SKM-1 (cell line): Measurements from ENCODE around the gene GAPT.
A peak's percentile ranks its signal among the peaks of the same experiment; 100 is the strongest.

Experiments used
- DNase-seq: peaks from one replicate; lab custom pipeline; 2025; ENCODE audit not compliant: unreplicated experiment; lab: John Stamatoyannopoulos, UW

Gene GAPT

DNA sequence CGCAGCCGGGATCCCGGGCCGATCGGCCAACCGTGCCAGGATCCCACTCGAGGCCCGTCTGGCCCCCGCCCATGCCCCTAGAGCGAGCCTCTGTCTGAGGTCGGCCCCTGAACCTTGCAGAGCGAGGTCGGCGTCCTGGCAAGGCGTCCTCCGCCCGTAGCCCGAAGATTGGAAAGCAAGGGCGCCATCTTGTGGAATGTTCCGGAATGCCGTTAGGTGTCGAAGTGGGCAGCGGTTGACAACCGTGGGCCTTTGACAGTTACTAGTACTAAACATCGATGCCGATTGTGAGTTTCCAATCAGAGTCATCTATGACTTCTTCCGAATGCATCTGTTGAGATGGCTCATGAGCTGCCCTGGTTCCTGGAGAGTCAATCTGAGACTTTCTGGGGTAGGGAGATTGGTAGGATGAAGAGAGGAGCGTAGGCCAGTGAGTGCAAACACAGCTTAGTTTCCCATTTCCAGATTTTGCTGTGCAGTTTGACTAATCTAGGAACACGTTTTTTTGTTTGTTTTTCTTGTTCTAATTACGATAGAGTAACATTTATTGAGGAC lies 30.4 kb upstream of the GAPT start:
- peak; percentile 75 for DNase-seq

DNA sequence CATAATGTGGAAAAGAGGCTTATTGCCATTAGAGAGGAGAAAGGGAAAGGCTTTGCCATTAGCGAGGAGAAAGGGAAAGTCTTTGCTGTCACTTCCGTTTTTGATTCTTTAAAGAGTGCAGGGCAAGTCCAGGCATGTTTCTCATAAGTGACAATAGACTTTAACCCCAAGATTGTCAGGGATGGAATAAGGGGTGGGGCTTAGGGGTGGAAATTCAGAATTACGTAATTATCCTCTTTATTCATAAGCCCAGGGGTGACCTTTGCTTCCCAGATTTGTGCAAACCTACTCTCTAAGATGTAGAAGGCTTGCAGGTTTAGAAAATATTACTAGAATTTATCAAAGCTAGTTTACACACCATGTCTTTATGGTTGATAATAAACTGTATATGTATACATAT lies 29.1 kb upstream of the GAPT start:
- DNase-seq = peak; percentile 90

DNA sequence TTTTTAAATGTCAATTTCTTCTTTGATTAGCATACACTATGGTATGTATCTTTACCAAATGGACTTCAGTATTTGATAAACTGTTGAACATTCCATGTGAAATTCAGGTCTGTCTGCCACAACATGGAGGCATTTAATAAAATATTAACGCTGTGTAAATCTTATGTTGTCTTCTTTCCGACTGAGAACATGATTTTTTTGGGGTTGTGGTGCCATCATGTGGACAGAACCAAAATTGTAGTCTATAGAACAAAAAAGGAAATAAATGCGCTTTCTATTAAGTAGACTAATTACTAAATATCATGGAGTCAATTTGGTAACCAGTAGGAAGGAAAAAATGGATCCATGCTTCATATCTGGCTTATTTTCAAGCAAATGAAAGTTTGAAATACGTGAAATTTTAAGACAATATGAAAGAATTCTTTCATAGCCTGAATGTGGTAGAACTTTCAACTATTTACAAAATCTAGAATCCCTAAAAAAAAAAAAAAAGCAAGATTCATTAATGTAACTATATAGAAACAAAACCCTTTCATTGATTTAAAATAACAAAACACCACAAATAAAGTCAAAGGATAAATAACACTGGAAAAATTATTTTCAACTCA lies 28.5 kb upstream of the GAPT start:
- peak; percentile 35 for DNase-seq

DNA sequence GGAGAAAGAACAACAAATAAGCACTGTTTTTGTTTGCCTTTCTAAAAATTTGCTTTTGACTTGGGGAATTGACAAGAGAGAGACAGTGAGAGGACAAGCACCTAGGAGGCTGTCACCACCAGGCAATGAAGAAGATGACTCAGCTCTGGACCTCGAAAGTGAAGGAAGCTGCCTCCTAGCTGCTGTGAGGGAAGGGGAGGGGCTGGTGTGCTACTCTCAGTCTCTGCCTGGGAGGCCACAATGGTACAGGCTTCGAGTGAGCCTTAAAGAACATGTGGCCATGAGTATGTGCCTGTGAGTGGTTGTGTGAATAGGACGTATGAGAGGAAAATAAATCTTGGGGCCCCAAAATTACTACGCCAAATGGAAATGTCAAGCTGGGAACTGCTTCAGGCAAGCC lies 24.3 kb upstream of the GAPT start:
- DNase-seq = peak; percentile 55

DNA sequence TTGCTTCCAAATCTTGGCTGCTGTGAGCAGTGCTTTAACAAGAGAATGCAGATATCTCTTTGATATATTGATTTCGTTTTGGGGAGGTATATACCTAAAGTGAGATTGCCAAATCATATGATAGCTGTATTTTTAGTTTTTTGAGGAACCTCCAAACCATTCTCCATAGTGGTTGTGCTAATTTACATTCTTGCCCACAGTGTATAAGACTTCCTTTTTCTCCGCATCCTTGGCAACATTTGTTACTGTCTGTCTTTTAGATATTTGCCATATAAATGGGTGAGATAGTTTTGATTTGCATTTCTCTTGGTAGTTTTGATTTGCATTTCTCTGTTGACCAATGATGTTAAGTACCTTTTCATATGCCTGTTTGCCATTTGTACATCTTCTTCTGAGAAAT lies 21.3 kb upstream of the GAPT start:
- DNase-seq = peak; percentile 25

DNA sequence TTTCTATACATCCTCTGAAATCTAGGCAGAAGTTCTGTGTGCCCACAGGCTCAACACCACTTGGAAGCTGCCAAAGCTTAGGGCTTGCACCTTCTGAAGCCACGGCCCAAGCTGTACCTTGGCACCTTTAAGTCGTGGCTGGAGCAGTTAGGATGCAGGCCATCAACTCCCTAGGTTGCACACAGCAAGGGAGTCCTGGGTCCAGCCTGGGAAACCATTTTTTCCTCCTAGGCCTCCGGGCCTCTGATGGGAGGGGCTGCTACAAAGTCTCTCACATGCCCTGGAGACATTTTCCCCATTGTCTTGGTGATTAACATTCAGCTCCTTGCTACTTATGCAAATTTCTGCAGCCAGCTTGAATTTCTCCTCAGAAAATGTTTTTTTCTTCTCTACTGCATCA lies 15.8 kb upstream of the GAPT start:
- DNase-seq = no peak

DNA sequence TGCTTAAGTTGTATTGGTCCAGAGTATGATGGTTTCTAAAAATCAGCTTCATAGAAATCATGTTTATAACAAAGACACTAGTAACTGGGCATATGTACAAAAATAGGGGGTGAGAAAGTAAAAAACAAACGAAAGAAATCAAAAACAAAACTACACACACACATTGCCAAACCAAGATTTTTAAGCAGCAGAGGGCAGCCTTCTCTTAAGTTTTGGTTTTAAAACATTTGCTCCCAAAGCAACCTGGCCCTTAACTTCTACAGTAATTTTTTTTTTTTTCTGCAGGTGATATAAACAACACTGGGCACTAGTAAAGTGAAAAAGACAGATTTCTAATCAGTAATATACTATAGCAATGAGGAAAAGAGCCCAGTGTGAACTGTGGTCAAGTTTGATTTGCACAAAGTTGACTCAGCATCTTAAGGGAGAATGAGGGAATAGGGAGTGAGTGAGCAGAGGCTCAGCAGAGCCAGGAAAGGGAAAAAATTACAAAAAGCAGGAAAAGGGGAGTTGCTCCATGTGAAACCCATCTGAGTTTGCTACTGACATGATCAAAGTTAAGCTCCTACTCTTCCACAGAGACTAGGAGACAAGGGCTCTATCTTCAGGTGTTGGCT lies 13.4 kb upstream of the GAPT start:
- no peak for DNase-seq

DNA sequence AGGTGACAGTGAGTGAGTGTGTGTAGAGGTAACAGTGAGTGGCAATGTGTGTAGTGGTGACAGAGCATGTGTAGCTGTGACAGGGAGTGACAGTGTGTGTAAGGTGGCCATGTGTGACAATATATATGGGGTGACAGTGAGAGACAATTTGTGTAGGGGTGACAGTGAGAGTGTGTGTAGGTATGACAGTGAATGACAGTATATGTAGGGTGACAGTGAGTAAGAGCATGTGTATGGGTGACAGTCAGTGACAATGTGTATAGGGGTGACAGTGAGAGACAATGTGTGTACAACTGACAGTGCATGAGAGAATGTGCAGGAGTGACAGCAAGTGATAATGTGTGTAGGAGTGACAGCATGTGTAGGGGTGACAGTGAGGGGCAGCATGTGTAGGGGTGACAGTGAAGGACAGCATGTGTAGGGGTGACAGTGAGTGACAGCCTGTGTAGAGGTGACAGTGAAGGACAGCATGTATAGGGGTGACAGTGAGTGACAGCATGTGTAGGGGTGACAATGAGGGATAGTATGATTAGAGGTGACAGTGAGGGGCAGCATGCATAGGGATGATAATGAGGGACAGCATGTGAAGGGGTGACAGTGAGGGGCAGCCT lies 10.1 kb upstream of the GAPT start:
- no peak for DNase-seq

DNA sequence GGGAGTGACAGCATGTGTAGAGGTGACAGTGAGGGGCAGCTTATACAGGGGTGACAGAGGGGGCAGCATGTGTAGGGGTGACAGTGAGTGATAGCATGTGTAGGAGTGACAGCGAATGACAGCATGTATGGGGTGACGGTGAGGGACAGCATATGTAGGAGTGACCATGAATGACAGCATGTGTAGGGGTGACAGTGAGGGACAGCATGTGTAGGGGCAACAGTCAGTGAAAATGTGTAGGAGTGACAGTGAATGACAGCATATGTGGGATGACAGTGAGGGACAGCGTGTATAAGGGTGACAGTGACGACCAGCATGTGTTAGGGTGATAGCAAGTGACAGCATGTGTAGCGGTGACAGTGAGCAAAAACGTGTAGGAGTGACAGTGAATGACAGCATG lies 9.4 kb upstream of the GAPT start:
- DNase-seq = no peak

DNA sequence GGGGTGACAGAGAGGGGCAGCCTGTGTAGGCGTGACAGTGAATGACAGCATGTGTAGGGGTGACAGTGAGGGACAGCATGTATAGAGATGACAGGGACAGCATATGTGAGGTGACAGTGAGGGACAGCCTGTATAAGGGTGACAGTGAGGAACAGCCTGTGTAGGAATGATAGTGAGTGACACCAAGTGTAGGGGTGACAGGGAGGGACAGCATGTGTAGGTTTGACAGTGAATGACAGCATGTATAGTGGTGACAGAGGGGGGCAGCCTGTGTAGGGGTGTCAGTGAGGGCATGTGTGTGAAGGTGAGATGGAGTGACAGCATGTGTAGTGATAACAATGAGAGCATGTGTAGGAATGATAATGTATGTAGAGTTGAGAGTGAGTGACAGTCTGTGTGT lies 8.7 kb upstream of the GAPT start:
- DNase-seq = no peak

DNA sequence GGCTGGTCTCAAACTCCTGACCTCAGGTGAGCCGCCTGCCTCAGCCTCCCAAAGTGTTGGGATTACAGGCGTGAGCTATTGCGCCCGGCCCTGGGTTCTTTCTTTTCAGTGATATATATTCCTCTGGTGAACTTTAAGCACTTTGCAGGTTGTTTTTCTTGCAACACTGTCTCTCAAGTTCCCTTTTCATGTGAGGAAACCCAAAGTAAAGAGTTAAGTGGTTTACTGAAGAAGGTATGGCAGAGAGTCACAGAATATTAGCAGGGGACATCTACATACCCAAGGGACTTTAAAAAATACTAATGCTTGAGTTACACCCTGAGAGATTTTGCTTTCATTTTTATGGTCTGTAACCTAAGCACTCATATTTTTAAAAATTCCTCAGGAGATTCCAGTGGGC lies 6.7 kb upstream of the GAPT start:
- DNase-seq = peak; percentile 71

DNA sequence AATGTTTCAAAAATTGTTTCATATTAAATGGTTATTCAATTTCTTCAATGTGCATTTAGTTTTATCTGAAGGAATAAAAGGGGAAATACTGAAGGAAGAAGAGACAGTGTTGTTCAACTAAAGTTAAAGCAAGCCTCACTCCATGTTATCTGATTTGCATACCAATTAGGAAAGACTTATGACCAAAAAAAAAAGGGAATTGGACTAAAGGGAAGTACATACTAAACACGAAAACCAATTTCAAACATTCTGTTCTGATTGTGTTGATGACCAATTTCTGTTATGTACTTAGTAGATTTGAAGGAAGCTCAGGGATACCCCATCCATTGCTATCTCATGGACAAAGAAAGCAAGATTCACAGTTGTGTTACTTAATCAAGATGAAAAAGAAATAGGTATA lies 4.9 kb upstream of the GAPT start:
- peak; percentile 50 for DNase-seq

DNA sequence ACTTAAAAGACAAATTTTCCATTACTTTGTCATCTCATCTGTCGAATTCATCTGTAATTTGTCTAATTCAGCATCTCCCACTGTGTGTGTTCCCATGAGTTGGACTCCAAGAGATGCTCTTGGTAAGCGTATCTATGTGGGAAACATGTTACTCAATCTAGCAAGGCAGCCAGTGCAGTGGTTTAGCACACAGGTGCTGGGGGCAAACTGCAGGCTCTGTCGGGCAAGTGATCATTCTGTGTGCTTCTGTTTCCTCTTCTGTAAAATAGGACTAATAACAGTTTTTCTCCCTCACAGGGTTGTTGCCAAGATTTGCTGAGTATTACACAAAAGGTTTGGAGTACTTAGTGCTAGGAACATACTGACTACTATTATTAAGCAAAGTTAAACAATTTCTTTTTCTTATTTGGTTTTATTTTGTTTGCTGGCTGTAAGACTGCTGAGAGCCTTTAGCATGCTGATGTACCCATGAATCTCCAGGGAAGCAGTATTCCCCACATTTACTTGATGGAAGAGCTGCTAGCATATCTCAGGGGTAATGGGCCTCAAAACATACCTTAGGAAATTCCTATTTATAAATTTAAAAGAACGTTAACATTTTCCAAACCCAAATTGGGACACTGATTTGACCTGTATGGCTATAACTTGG lies 709 bp upstream of the GAPT start:
- peak; percentile 47 for DNase-seq

DNA sequence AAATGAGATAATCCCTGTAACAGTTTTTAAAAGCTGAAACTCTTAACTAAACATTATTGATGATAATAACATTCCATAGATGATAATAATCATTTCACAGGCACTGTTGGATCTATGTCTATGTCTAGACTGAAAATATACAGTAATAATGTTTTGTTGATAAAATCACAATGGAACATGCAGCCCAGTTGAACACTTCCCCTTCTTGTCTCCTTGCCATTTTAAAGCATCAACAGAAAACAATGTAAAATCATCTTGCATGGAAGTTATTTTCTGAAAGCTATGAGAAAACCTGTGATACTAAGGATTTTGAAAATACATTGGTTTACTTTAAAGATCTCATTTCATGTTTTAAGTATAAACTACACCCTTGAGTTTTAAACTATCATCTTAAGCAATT lies 1.9 kb downstream of the GAPT start:
- DNase-seq = no peak

DNA sequence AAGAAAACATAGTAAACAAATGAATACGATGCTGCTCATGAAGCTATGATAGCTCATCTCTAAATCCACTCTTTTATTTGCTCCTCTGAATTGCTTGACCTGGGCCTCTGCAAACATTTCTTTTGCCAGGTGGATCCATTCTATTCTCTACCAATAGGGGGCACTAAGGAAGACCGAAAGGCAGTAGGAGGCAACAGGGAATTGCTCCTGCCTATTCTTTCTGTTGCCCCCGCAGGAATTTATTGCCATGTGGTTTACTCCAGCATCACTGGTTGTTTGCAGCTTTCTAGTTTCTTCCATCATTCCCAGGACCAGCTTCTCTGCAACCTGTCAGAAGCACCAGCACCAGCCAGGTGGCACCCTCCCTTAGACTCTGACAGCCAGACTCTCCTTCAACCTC lies 5.3 kb downstream of the GAPT start:
- no peak for DNase-seq

DNA sequence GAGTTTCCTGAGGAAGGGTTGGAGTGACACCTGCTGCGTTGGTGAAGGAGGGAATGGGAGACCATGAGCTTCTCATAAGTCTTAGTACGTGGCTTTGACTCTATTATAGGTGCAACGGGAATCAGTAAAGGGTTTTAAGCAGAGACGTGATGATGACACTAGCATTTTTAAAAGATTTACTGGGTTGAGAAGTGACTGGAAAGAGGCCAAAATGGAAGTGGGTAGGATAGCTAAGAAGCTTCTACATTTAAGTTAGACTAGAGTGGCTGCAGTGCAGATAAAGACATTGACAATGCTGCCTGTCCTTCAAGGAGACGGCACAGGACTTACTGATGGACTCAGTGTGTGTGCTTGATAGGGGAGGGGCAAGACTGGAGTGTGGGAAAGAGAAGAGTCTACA lies 6.2 kb downstream of the GAPT start:
- no peak for DNase-seq

DNA sequence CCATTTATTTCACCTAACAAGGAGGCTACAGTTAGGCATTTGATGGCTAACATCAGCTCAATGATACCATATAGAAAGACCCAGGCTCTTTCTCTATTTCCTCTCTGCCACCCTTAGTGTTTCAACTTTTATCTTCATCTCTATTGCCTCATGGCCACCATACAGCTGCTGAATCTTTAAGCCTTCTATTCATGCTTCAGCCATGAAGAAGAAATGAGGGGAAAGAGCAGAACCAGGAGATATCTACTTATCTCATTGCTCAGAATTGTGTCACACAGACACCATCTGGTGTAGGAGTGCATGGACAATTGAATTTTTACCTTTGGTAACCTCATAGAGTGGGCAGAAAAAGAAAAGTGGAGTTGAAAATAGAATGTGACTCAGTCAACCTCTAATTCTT lies 6.7 kb downstream of the GAPT start:
- no peak for DNase-seq

DNA sequence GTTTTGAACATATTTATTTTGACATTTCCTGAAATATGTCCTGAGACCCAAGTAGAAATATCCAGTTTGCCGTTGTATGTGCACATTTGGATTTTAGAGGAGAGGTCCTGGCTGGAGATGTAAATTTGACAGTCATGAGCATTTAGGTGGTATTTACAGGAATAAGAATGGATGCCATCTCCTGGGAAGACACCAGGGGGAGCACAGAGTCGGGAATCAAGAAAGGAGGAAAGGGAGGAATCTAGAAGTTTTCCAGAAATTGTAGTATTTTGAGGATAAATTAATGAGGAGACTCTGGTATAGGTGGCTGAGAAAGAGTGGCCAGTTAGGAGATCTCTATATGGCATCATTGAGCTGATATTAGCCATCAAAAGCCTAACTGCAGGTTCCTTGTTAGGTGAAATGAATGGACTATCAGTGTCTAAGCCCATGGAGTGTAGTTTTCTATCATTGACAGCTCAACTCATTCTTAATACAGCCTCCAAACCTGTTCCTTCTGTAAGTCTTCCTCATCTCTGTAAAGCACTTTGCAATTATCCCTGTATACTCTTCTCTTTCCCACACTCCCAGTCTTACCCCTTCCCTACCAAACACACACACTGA lies 7.2 kb downstream of the GAPT start:
- DNase-seq = no peak

DNA sequence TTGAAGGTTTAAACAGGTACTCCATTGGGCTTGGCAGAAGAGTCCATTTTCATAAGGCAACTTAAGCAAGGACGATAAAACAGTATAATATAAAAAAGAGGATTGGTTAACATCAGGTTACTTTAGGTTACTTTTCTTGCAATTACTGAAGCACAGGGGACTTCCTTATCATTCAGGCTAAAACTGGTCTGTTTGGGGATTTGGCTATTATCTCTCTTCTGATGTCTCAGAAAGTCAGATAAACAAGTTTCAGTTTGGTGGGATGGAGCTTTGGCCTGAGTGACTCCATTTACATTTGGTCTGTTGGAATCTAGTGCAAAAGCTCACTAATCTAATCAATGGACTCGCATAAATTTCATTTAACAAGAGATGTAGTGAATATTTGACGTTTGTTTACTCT lies 8.0 kb downstream of the GAPT start:
- no peak for DNase-seq

DNA sequence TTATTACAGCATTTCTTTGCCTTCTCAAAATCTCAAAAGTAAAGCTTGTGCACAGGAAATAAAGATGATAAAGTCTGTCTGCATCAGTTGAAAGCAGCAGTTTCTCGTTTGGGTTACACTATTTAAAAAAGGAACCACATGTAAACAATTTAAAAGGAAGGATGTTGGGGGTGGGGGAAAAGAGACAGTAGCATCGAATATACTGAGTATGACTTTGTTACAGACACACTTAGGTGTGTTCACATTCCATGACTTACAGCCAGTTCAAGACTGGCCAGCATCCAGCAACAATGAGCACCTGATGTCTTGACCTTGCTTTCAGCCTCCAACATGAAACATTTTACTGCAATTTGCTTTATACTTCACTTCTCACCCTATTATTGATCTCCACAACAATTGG lies 8.7 kb downstream of the GAPT start:
- no peak for DNase-seq

DNA sequence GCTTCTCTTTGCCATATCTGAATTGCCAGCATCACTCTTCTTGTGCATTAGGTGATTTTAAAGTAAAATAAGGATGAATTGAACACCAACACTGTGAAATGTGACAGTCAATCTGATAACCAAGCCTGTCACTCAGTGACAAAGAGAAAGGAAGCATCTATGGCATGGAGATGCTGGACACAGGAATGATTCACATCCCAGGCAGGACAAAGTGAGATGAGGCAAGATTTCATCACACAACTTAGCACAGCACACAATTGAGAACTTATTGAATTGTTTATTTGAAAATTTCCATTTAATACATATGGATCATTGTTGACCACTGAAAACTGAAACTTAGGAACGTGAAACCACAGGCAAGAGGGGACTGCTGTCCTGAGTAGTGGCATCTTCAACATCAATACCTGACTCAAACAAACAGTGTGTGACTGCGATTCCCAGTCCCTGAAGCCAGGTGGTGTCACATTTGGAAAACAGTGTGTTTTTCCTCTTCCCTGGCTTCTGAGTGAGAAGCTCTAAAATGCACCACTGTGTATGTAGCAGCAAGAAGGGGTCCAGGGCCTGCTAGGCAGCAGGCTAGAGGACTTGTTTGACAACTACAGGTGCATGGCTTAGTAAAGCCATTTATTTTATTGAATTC lies 10.7 kb downstream of the GAPT start:
- no peak for DNase-seq
